HCT116 (cell line): ENCODE results near the gene TPRG1.

Experiments
- EZH2 ChIP-seq: fragments of 200-600 bp; sonication (generic); IDR thresholded peaks from 2 replicates; pipeline ENCODE4 v1.6.1; 2017; ENCODE audit warnings: antibody characterized with exemption, mixed run types
- EZH2phosphoT487 ChIP-seq: fragments of 200-600 bp; IDR thresholded peaks from 2 replicates; pipeline ENCODE4 v1.6.1; 2018; ENCODE audit warnings: antibody characterized with exemption, borderline replicate concordance
- POLR2A ChIP-seq: IDR thresholded peaks from 2 replicates; pipeline ENCODE4 v1.7.0; 2011; ENCODE audit warnings: borderline replicate concordance; ENCODE audit not compliant: insufficient read depth, insufficient read length; ENCODE audit errors: extremely low read depth
- POLR2AphosphoS5 ChIP-seq: IDR thresholded peaks from 2 replicates; pipeline ENCODE4 v1.6.1; 2011; ENCODE audit warnings: mild to moderate bottlenecking, low read depth, low read length, moderate library complexity
- YY1 ChIP-seq: IDR thresholded peaks from 2 replicates; pipeline ENCODE4 v1.6.1; 2011; ENCODE audit warnings: low read length, low read depth, moderate library complexity, mild to moderate bottlenecking; ENCODE audit not compliant: insufficient replicate concordance; ENCODE audit errors: extremely low read depth
- TF ChIP-seq, protein P1 (sequence below), 3 experiments: fragments of 200-600 bp in 1 of 3; sonication (generic) in 1 of 3; IDR thresholded peaks in 2 of 3; conservative IDR thresholded peaks in 1 of 3; 2 replicates each; pipeline ENCODE4 v1.5.1; 2012 to 2017; ENCODE audit warnings: low read depth in 2 of 3, low read length in 2 of 3, antibody characterized with exemption in 1 of 3, borderline replicate concordance in 1 of 3, control low read depth in 1 of 3, mild to moderate bottlenecking in 1 of 3, mixed read lengths in 1 of 3, mixed run types in 1 of 3, moderate library complexity in 1 of 3; ENCODE audit not compliant: insufficient read depth in 1 of 3
- TF ChIP-seq, protein P2 (sequence below): IDR thresholded peaks from 2 replicates; pipeline ENCODE4 v1.6.1; 2012

DNA sequence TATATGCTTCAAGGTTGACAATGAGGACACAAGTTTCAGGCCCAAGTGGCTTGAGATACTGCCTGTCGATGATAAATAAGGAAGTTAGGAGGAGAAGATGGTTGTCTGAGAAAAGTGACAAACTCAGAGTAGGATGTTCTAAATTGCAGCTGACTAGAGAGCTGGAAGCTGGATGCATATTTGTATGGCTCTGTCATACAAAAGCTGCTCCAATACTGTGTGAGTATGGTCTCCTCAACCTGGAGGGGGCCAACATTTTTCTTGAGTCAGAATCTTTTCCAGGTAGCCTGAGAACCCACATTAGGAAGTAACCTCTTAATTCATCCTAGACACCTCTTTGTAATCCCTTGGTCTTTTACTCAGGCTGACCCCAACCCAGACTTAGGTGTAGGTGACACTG, 28.4 kb upstream of the TPRG1 start:
- TF ChIP-seq POLR2A, result no peak
- TF ChIP-seq POLR2AphosphoS5, result no peak
- TF ChIP-seq EZH2, result no peak
- TF ChIP-seq, protein P1, sequence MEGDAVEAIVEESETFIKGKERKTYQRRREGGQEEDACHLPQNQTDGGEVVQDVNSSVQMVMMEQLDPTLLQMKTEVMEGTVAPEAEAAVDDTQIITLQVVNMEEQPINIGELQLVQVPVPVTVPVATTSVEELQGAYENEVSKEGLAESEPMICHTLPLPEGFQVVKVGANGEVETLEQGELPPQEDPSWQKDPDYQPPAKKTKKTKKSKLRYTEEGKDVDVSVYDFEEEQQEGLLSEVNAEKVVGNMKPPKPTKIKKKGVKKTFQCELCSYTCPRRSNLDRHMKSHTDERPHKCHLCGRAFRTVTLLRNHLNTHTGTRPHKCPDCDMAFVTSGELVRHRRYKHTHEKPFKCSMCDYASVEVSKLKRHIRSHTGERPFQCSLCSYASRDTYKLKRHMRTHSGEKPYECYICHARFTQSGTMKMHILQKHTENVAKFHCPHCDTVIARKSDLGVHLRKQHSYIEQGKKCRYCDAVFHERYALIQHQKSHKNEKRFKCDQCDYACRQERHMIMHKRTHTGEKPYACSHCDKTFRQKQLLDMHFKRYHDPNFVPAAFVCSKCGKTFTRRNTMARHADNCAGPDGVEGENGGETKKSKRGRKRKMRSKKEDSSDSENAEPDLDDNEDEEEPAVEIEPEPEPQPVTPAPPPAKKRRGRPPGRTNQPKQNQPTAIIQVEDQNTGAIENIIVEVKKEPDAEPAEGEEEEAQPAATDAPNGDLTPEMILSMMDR (IDR thresholded peaks at IDR 0.05 in 2 of 3, conservative IDR thresholded peaks at IDR 0.05 in 1 of 3; ENCODE audit: borderline replicate concordance in 1 of 3, insufficient read depth in 1 of 3, low read depth in 2 of 3, low read length in 2 of 3), result no peak
- TF ChIP-seq, protein P2, sequence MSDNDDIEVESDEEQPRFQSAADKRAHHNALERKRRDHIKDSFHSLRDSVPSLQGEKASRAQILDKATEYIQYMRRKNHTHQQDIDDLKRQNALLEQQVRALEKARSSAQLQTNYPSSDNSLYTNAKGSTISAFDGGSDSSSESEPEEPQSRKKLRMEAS, result no peak
- TF ChIP-seq YY1, result no peak
- no peak for TF ChIP-seq EZH2phosphoT487
